Sigmoid colon (tissue), 7 donors: Measurements from ENCODE around the gene SAA1. TPM values are rescaled to one million over a fixed set of nuclear protein-coding genes. Genes with fewer than 3 reads are reported as not detected.
"Not testable (repeated sequence)": the region's sequence is repeated elsewhere in the genome, so short reads cannot be mapped to it uniquely, and the experiment has no call there.

Source experiments
- DNase-seq: peaks from one replicate; pipeline ENCODE4 v3.0.0-alpha.2; 2019
- H3K27ac ChIP-seq, 4 donors: fragments of 200-600 bp; sonication (generic); one replicate each; pipeline ENCODE4 v1.5.1; 2016 to 2019; ENCODE audit warnings: mild to moderate bottlenecking in 1 of 4
- H3K27me3 ChIP-seq, 3 donors: fragments of 200-600 bp; sonication (generic); one replicate each; pipeline ENCODE4 v1.5.1; 2019; ENCODE audit warnings: mild to moderate bottlenecking in 1 of 3
- H3K36me3 ChIP-seq, 4 donors: fragments of 200-600 bp; sonication (generic); one replicate each; pipeline ENCODE4 v1.5.1; 2016 to 2019
- H3K4me1 ChIP-seq, 4 donors: fragments of 200-600 bp; sonication (generic); one replicate each; pipeline ENCODE4 v1.5.1; 2017 to 2019
- H3K4me3 ChIP-seq, 4 donors: fragments of 200-600 bp; sonication (generic); one replicate each; pipeline ENCODE4 v1.5.1; 2017 to 2019; ENCODE audit warnings: mild to moderate bottlenecking in 2 of 4, moderate library complexity in 1 of 4
- H3K9me3 ChIP-seq, 4 donors: fragments of 200-600 bp in 3 of 4; sonication (generic) in 3 of 4; one replicate each; pipeline versions ENCODE4 v1.5.1 to v1.6.1; 2013 to 2019
- EP300 ChIP-seq, 4 donors: sonication (generic); formaldehyde crosslinking; IDR thresholded peaks; one replicate each; pipeline ENCODE4 v1.6.1; 2017; ENCODE audit warnings: antibody characterized with exemption in 4 of 4
- POLR2A ChIP-seq, 2 donors: fragments of 450-650 bp; IDR thresholded peaks; one replicate each; pipeline ENCODE4 v1.6.1; 2016; ENCODE audit warnings: antibody characterized with exemption in 2 of 2, mild to moderate bottlenecking in 2 of 2, moderate library complexity in 2 of 2
- POLR2AphosphoS5 ChIP-seq, 4 donors: sonication (generic); formaldehyde crosslinking; IDR thresholded peaks; one replicate each; pipeline ENCODE4 v1.6.1; 2017; ENCODE audit warnings: antibody characterized with exemption in 4 of 4
- WGBS, 2 donors: extraction: QIAGEN DNeasy Blood & Tissue Kit; methylation state at CpG; one replicate each; pipeline ENCODE4 v1.1.7; 2013; 5-methylcytosine and 5-hydroxymethylcytosine counted together
- intact Hi-C: fragments of 100-400 bp; cut with DNase I; formaldehyde crosslinking; loops from one replicate; pipeline ENCODE4 v1.15.1; 2023
- polyA plus RNA-seq, 3 donors: library from polyadenylated mRNA; stranded (reverse); fragments of 200-250 nt; gene quantifications; one replicate each; pipeline ENCODE4 v1.2.3, GENCODE V29; 2013
- total RNA-seq, 4 donors: library from RNA; depleted of rRNA; stranded (reverse); fragments of >200 nt; gene quantifications; one replicate each; pipeline ENCODE4 v1.1.0, GENCODE V29; 2016
- TF ChIP-seq, protein P1 (sequence below), 4 experiments: fragments of 450-650 bp in 3 of 4; fragments of 200-600 bp in 1 of 4; IDR thresholded peaks; one replicate each; pipeline ENCODE4 v1.5.1; 2016 to 2019; ENCODE audit warnings: antibody characterized with exemption in 4 of 4, mild to moderate bottlenecking in 3 of 4, moderate library complexity in 2 of 4
- donor health status: healthy with polysubstance abuse.
- donor health status: Bipolar disorder and iron deficiency.
- donor health status: healthy.

Gene SAA1
- total and polyA plus RNA-seq, 7 donors: 1.6 to 250 (median 8.5) TPM; not detected in 1

- DNase-seq: no peak
- H3K27me3 ChIP-seq: no peaks in the 10 kb centered on the region
- TF ChIP-seq POLR2A (IDR thresholded peaks at IDR 0.05) (no peak), EP300 (IDR thresholded peaks at IDR 0.05) (no peak), POLR2AphosphoS5 (IDR thresholded peaks at IDR 0.05) (no peak)
- TF ChIP-seq, protein P1, sequence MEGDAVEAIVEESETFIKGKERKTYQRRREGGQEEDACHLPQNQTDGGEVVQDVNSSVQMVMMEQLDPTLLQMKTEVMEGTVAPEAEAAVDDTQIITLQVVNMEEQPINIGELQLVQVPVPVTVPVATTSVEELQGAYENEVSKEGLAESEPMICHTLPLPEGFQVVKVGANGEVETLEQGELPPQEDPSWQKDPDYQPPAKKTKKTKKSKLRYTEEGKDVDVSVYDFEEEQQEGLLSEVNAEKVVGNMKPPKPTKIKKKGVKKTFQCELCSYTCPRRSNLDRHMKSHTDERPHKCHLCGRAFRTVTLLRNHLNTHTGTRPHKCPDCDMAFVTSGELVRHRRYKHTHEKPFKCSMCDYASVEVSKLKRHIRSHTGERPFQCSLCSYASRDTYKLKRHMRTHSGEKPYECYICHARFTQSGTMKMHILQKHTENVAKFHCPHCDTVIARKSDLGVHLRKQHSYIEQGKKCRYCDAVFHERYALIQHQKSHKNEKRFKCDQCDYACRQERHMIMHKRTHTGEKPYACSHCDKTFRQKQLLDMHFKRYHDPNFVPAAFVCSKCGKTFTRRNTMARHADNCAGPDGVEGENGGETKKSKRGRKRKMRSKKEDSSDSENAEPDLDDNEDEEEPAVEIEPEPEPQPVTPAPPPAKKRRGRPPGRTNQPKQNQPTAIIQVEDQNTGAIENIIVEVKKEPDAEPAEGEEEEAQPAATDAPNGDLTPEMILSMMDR (IDR thresholded peaks at IDR 0.05): no peak
- H3K4me1 ChIP-seq: no peaks in the 10 kb centered on the region
- 77 to 78% methylated on average over 6 of the region's 6 CpGs for WGBS, 2 donors
- no peak overlapping the region for H3K27ac ChIP-seq
- H3K9me3 ChIP-seq: no peaks in the 10 kb centered on the region
- no peaks in the 10 kb centered on the region for H3K36me3 ChIP-seq
- H3K4me3 ChIP-seq: no peak overlapping the region
- intact Hi-C loops: no loop called here
Measured at GRCh38 chr11:18245396-18245795, 20.7 kb upstream of the SAA1 start.

- H3K4me1 ChIP-seq, H3K9me3 ChIP-seq, H3K36me3 ChIP-seq, H3K27ac ChIP-seq, H3K4me3 ChIP-seq, H3K27me3 ChIP-seq, DNase-seq, intact Hi-C loops: not testable (repeated sequence)
- WGBS, 2 donors: 51 to 54% methylated on average over 11 of the region's 11 CpGs
Measured at GRCh38 chr11:18246379-18247190, 19.5 kb upstream of the SAA1 start.

- H3K4me1 ChIP-seq, intact Hi-C loops, DNase-seq, H3K36me3 ChIP-seq, H3K27me3 ChIP-seq, H3K27ac ChIP-seq, H3K9me3 ChIP-seq, H3K4me3 ChIP-seq: not testable (repeated sequence)
- 54 to 66% methylated on average over 2 to 3 of the region's 6 CpGs for WGBS, 2 donors
Measured at GRCh38 chr11:18247191-18247581, 18.9 kb upstream of the SAA1 start.

- Histone ChIP-seq H3K9me3 (no peaks in the 10 kb centered on the region), H3K4me1 (no peaks in the 10 kb centered on the region), H3K27ac (no peak within 1 kb of the TSS), H3K36me3 (no peaks in the 10 kb centered on the region), H3K4me3 (no peak within 1 kb of the TSS), H3K27me3 (no peaks in the 10 kb centered on the region)
- TF ChIP-seq POLR2AphosphoS5 (IDR thresholded peaks at IDR 0.05): no peak
- TF ChIP-seq POLR2A (IDR thresholded peaks at IDR 0.05): no peak
- TF ChIP-seq EP300 (IDR thresholded peaks at IDR 0.05): no peak
- TF ChIP-seq, protein P1 (IDR thresholded peaks at IDR 0.05): no peak
- no peak for DNase-seq
- WGBS, 2 donors: 68 to 75% methylated on average over 5 of the region's 5 CpGs
- intact Hi-C loops: no loop called here
Measured at GRCh38 chr11:18248561-18248960, 17.5 kb upstream of the SAA1 start, which contains the start of gene SAA2. SAA2 (minus strand) TSS chr11:18248668; CDS start chr11:18248011, 657 bp downstream.

DNA sequence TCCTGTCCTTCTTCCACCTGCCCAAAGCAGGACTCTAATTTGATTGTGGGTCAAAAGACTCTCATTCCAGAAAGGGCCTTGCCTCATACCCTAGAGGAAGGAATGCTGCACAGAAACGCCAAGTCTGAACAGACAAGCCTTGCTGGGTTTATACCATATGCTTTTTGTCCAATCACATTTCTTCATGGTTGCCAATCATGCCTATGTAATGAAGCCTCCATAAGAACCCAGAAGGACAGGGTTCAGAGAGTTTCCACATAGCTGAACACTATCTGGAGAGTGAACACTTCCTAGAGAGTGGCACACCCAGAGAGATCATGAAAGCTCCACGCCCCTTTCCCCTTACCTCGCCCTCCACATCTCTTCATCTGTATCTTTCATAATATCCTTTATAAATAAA lies 12.8 kb upstream of the SAA1 start:
- H3K4me3 ChIP-seq: no peak overlapping the region
- intact Hi-C loops: no loop called here
- H3K4me1 ChIP-seq: no peaks in the 10 kb centered on the region
- no peaks in the 10 kb centered on the region for H3K36me3 ChIP-seq
- TF ChIP-seq POLR2A (IDR thresholded peaks at IDR 0.05): no peak
- TF ChIP-seq, protein P1 (IDR thresholded peaks at IDR 0.05): no peak
- no peak for TF ChIP-seq EP300 (IDR thresholded peaks at IDR 0.05)
- no peak for TF ChIP-seq POLR2AphosphoS5 (IDR thresholded peaks at IDR 0.05)
- H3K27me3 ChIP-seq: no peaks in the 10 kb centered on the region
- 78 to 80% methylated on average over 3 of the region's 3 CpGs for WGBS, 2 donors
- no peak overlapping the region for H3K27ac ChIP-seq
- no peaks in the 10 kb centered on the region for H3K9me3 ChIP-seq
- no peak for DNase-seq
